Esophagus squamous epithelium (tissue), 4 donors: ENCODE measurements around the gene RNF166.

Experiments used
- POLR2A ChIP-seq, 4 donors: fragments of 450-650 bp; IDR thresholded peaks; one replicate each; pipeline ENCODE4 v1.6.1; 2017; ENCODE audit warnings: antibody characterized with exemption in 4 of 4, mild to moderate bottlenecking in 4 of 4, moderate library complexity in 3 of 4
- TF ChIP-seq, protein P1 (sequence below), 6 experiments: fragments of 450-650 bp in 4 of 6; fragments of 200-600 bp in 2 of 6; sonication (generic) in 2 of 6; IDR thresholded peaks; one replicate each; pipeline ENCODE4 v1.5.1; 2016 to 2019; ENCODE audit warnings: antibody characterized with exemption in 6 of 6, mild to moderate bottlenecking in 4 of 6, moderate library complexity in 4 of 6

DNA sequence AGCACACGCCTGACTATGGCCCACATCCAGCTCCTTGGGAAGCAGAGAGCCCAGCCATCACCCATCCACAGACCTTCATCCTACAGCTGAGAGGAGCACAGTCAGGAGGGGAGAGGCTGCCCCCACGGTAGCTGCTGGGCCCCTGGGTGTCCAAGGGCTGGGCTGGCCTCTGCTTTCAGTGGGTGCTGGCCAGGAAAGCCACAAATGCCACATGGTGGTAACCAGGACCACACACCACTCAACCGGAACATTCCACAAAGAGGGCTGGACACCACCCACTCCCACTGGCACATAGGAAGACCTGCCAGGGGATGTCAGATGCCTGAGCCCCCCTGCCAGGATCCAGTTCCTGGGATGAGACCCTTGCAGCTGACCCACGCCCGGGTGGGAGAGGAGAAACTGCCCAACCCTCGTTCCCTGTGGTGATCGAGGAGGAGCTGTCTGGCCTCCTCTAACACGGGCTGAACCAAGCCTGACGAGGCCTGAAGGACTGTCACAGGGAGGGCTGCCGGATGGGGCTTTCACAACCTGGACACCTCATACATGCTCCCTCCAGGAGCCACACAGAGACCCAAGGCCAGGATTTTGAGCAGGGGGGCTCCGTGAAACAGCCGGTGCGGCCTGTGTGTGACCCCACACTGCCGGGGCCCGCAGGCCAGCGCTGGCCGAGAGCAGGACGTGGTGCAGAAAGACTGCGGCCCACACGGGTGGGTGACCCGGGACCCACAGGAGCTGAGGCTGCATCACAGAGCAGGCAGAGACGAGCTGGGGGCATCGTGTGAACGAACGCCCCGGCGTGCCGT lies 48.1 kb upstream of the RNF166 start:
- TF ChIP-seq POLR2A (IDR thresholded peaks at IDR 0.05) = no peak
- TF ChIP-seq, protein P1, sequence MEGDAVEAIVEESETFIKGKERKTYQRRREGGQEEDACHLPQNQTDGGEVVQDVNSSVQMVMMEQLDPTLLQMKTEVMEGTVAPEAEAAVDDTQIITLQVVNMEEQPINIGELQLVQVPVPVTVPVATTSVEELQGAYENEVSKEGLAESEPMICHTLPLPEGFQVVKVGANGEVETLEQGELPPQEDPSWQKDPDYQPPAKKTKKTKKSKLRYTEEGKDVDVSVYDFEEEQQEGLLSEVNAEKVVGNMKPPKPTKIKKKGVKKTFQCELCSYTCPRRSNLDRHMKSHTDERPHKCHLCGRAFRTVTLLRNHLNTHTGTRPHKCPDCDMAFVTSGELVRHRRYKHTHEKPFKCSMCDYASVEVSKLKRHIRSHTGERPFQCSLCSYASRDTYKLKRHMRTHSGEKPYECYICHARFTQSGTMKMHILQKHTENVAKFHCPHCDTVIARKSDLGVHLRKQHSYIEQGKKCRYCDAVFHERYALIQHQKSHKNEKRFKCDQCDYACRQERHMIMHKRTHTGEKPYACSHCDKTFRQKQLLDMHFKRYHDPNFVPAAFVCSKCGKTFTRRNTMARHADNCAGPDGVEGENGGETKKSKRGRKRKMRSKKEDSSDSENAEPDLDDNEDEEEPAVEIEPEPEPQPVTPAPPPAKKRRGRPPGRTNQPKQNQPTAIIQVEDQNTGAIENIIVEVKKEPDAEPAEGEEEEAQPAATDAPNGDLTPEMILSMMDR (IDR thresholded peaks at IDR 0.05) = no peak
